B cell (primary cell): ENCODE data around the gene DCAF4. TPM values are rescaled to one million over a fixed set of nuclear protein-coding genes. Genes with fewer than 3 reads are reported as not detected.

Source experiments
- ATAC-seq: fragments of 200-7000 bp; cut with Tn5 transposase; one replicate; pipeline ENCODE4 v1.10.0; 2021; ENCODE audit warnings: low read depth, mild to moderate bottlenecking, moderate number of reproducible peaks, moderate library complexity
- CTCF ChIA-PET: fragments of 350-600 bp; sonication (Branson Sonifier 250); formaldehyde crosslinking; loops from one replicate; lab custom pipeline; 2021; ENCODE audit warnings: antibody characterized with exemption, inconsistent platforms; lab: Charles Lee
- POLR2A ChIA-PET: fragments of 350-600 bp; sonication (Branson Sonifier 250); formaldehyde crosslinking; loops from one replicate; lab custom pipeline; 2021; ENCODE audit warnings: antibody characterized with exemption; lab: Charles Lee
- DNase-seq: peaks from one replicate; pipeline ENCODE4 v3.0.0; 2013
- H2AFZ ChIP-seq: 2 replicates; pipeline ENCODE4 v1.6.1; 2012; ENCODE audit warnings: mild to moderate bottlenecking, low read depth, low read length; ENCODE audit not compliant: insufficient read depth, poor library complexity, severe bottlenecking
- H3K27ac ChIP-seq, 2 donors: 1 replicate in 1 of 2; 2 replicates in 1 of 2; pipeline ENCODE4 v1.5.1; 2012 to 2013; ENCODE audit warnings: low read length in 2 of 2, mild to moderate bottlenecking in 2 of 2, moderate library complexity in 1 of 2
- H3K27me3 ChIP-seq, 4 experiments: fragments of 200-600 bp in 1 of 4; sonication (generic) in 1 of 4; replicated peaks in 1 of 4; 1 replicate in 2 of 4; 2 replicates in 2 of 4; pipeline versions ENCODE4 v1.6.1 to v1.7.0; 2013 to 2016; ENCODE audit warnings: low read length in 3 of 4, mild to moderate bottlenecking in 2 of 4, mixed read lengths in 1 of 4, moderate library complexity in 1 of 4; ENCODE audit not compliant: insufficient read depth in 4 of 4, control insufficient read depth in 3 of 4; ENCODE audit errors: control extremely low read depth in 1 of 4
- H3K36me3 ChIP-seq, 2 experiments: replicated peaks in 1 of 2; 1 replicate in 1 of 2; 2 replicates in 1 of 2; pipeline versions ENCODE4 v1.6.1 to v1.7.1; 2013; ENCODE audit warnings: low read length in 1 of 2; ENCODE audit not compliant: insufficient read depth in 2 of 2, control insufficient read depth in 1 of 2; ENCODE audit errors: control extremely low read depth in 1 of 2, extremely low read depth in 1 of 2
- H3K4me1 ChIP-seq, 2 donors: fragments of 200-600 bp in 1 of 2; sonication (generic) in 1 of 2; 1 replicate in 1 of 2; 2 replicates in 1 of 2; pipeline versions ENCODE4 v1.5.1 to v1.6.1; 2013 to 2017; ENCODE audit warnings: low read length in 2 of 2; ENCODE audit not compliant: control insufficient read depth in 2 of 2, insufficient read depth in 2 of 2
- H3K4me2 ChIP-seq: replicated peaks from 2 replicates; pipeline ENCODE3; 2012; ENCODE audit warnings: mild to moderate bottlenecking, low read depth, low read length; ENCODE audit not compliant: poor library complexity, severe bottlenecking
- H3K4me3 ChIP-seq, 5 experiments: fragments of 200-600 bp in 1 of 5; sonication (generic) in 1 of 5; 1 replicate in 3 of 5; 2 replicates in 2 of 5; pipeline versions ENCODE4 v1.5.1 to v1.7.0; 2011 to 2016; ENCODE audit warnings: low read length in 4 of 5, mild to moderate bottlenecking in 4 of 5, low read depth in 2 of 5, control low read depth in 1 of 5, moderate library complexity in 1 of 5; ENCODE audit not compliant: insufficient read depth in 1 of 5; ENCODE audit errors: control extremely low read depth in 1 of 5, extremely low read depth in 1 of 5
- H3K79me2 ChIP-seq: fragments of 200-600 bp; sonication (generic); one replicate; pipeline ENCODE4 v1.6.0; 2016; ENCODE audit warnings: low read length; ENCODE audit not compliant: control insufficient read depth, insufficient read depth
- H3K9ac ChIP-seq: fragments of 200-600 bp; sonication (generic); 2 replicates; pipeline ENCODE4 v1.6.1; 2017; ENCODE audit warnings: mild to moderate bottlenecking, low read length, moderate library complexity
- H3K9me3 ChIP-seq, 3 donors: one replicate each; pipeline versions ENCODE4 v1.6.1 to v1.7.1; 2013; ENCODE audit warnings: low read length in 2 of 3; ENCODE audit not compliant: control insufficient read depth in 2 of 3, insufficient read depth in 1 of 3; ENCODE audit errors: control extremely low read depth in 1 of 3
- H4K20me1 ChIP-seq: 2 replicates; pipeline ENCODE4 v1.6.0; 2012; ENCODE audit warnings: mild to moderate bottlenecking, low read length; ENCODE audit not compliant: insufficient read depth, control insufficient read depth, poor library complexity, severe bottlenecking
- H3K27ac Mint-ChIP-seq: one replicate; pipeline ENCODE4 v1.8.0; 2021; ENCODE audit warnings: mixed read lengths
- H3K27me3 Mint-ChIP-seq: one replicate; pipeline ENCODE4 v1.8.0; 2021; ENCODE audit warnings: mixed read lengths
- H3K4me1 Mint-ChIP-seq: one replicate; pipeline ENCODE4 v1.8.0; 2021; ENCODE audit warnings: mixed read lengths
- H3K4me3 Mint-ChIP-seq: one replicate; pipeline ENCODE4 v1.8.0; 2021; ENCODE audit warnings: mixed read lengths
- H3K9me3 Mint-ChIP-seq: one replicate; pipeline ENCODE4 v1.8.0; 2022; ENCODE audit warnings: mixed read lengths; ENCODE audit not compliant: insufficient read depth
- CTCF ChIP-seq: fragments of 200-600 bp; IDR thresholded peaks from one replicate; pipeline ENCODE4 v1.8.0; 2022; ENCODE audit warnings: antibody characterized with exemption, mild to moderate bottlenecking
- EZH2 ChIP-seq: IDR thresholded peaks from 2 replicates; pipeline ENCODE4 v1.6.1; 2012; ENCODE audit warnings: borderline replicate concordance, low read depth, mild to moderate bottlenecking, moderate library complexity, low read length; ENCODE audit not compliant: insufficient read depth, poor library complexity, severe bottlenecking
- WGBS: methylation state at CpG from one replicate; pipeline ENCODE4 v1.1.5; 2013; ENCODE audit warnings: missing lambda C conversion rate; ENCODE audit not compliant: insufficient coverage; 5-methylcytosine and 5-hydroxymethylcytosine counted together
- intact Hi-C: fragments of 100-400 bp; cut with micrococcal nuclease; formaldehyde crosslinking; loops from one replicate; pipeline ENCODE4 v1.10.0; 2022
- polyA plus RNA-seq: library from polyadenylated mRNA; depleted of rRNA; stranded (reverse); fragments of >200 nt; gene quantifications from 2 replicates; pipeline ENCODE4 v1.2.3, GENCODE V29; 2012
- total RNA-seq, 2 donors: library from RNA; stranded (reverse); fragments of 120-200 nt in 1 of 2; gene quantifications; 1 replicate in 1 of 2; 2 replicates in 1 of 2; pipeline versions ENCODE4 v1.2.3 to v1.2.4, GENCODE V29; 2013 to 2022

DCAF4 gene
- total and polyA plus RNA-seq, 2 donors (not counting 1 experiment from before 2014, with no cell fraction given), result 35.3 to 54.6 TPM

DNA sequence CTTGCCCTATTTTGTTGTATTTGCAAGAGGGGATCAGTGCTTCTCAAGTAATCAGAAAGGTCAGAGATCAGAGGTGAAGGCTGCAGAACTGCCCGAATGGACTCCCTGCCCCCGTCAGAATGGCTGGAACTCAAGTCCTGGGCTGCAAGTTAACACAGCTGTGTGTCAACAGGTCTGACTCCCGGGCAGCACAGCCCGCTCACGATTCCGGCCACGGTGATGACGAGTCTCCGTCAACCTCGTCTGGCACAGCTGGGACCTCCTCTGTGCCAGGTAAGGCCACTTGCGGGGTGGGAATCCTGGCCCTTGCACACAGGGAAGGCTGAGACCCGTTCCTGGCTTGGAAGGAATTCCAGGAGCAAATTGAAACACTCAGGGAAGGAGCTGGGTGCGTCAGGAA is 13.4 kb downstream of the DCAF4 start:
- no peaks in the 10 kb centered on the region for H3K9me3 ChIP-seq
- TF ChIP-seq EZH2 (no peak), CTCF (no peak)
- no peak overlapping the region for H3K9ac ChIP-seq
- H3K27me3 Mint-ChIP-seq, result no peaks in the 10 kb centered on the region
- H3K9me3 Mint-ChIP-seq, result no peaks in the 10 kb centered on the region
- no peak overlapping the region for H2AFZ ChIP-seq
- H3K4me1 Mint-ChIP-seq, result peaks cover 10% of the 10 kb centered on the region
- H3K27ac Mint-ChIP-seq, result no peak overlapping the region
- no peak for DNase-seq
- no peak for ATAC-seq
- H3K4me3 Mint-ChIP-seq, result no peak overlapping the region
- no peak overlapping the region for H3K4me3 ChIP-seq
- H3K27me3 ChIP-seq, result no peaks in the 10 kb centered on the region
- POLR2A ChIA-PET, result no interaction called here
- peaks cover 12 to 54% of the 10 kb centered on the region in 2 experiments for H3K36me3 ChIP-seq
- H3K4me1 ChIP-seq, result no peaks in the 10 kb centered on the region
- H3K27ac ChIP-seq, result no peak overlapping the region
- peaks cover 2% of the 10 kb centered on the region for H4K20me1 ChIP-seq
- 94% methylated on average over 13 of the region's 13 CpGs for WGBS
- CTCF ChIA-PET, result interaction anchor here (2.1 kb wide), 1 partner anchor 9 kb away, joined by 16 read pairs; no protein-coding TSS in a partner anchor
- no peak overlapping the region for H3K4me2 ChIP-seq
- H3K79me2 ChIP-seq, result peaks cover 27% of the 10 kb centered on the region
- intact Hi-C loops, result no loop called here

- WGBS, result 94% methylated on average over 10 of the region's 12 CpGs
- intact Hi-C loops, result no loop called here
- H3K27me3 ChIP-seq, result no peaks in the 10 kb centered on the region
- peaks cover 10% of the 10 kb centered on the region for H3K4me1 Mint-ChIP-seq
- H3K4me2 ChIP-seq, result no peak overlapping the region
- no peaks in the 10 kb centered on the region for H3K9me3 ChIP-seq
- no peaks in the 10 kb centered on the region for H3K4me1 ChIP-seq
- DNase-seq, result no peak
- H3K9ac ChIP-seq, result no peak overlapping the region
- no peak overlapping the region for H2AFZ ChIP-seq
- TF ChIP-seq EZH2, result no peak
- no peak overlapping the region for H3K27ac Mint-ChIP-seq
- H3K36me3 ChIP-seq, result peaks cover 12 to 61% of the 10 kb centered on the region in 2 experiments
- no peaks in the 10 kb centered on the region for H4K20me1 ChIP-seq
- ATAC-seq, result no peak
- H3K27ac ChIP-seq, result no peak overlapping the region
- CTCF ChIA-PET, result no interaction called here
- peaks cover 12% of the 10 kb centered on the region for H3K79me2 ChIP-seq
- no peaks in the 10 kb centered on the region for H3K27me3 Mint-ChIP-seq
- POLR2A ChIA-PET, result no interaction called here
- H3K4me3 Mint-ChIP-seq, result no peak overlapping the region
- no peaks in the 10 kb centered on the region for H3K9me3 Mint-ChIP-seq
- no peak overlapping the region for H3K4me3 ChIP-seq
Observed at GRCh38 chr14:72941286-72941985, 15.2 kb downstream of the DCAF4 start.
